Measurements from ENCODE around the gene PCDH7. TPM values are rescaled to one million over a fixed set of nuclear protein-coding genes. Genes with fewer than 3 reads are reported as not detected.
A peak's percentile ranks its signal among the peaks of the same experiment; 100 is the strongest.

PCDH7 gene, protein sequence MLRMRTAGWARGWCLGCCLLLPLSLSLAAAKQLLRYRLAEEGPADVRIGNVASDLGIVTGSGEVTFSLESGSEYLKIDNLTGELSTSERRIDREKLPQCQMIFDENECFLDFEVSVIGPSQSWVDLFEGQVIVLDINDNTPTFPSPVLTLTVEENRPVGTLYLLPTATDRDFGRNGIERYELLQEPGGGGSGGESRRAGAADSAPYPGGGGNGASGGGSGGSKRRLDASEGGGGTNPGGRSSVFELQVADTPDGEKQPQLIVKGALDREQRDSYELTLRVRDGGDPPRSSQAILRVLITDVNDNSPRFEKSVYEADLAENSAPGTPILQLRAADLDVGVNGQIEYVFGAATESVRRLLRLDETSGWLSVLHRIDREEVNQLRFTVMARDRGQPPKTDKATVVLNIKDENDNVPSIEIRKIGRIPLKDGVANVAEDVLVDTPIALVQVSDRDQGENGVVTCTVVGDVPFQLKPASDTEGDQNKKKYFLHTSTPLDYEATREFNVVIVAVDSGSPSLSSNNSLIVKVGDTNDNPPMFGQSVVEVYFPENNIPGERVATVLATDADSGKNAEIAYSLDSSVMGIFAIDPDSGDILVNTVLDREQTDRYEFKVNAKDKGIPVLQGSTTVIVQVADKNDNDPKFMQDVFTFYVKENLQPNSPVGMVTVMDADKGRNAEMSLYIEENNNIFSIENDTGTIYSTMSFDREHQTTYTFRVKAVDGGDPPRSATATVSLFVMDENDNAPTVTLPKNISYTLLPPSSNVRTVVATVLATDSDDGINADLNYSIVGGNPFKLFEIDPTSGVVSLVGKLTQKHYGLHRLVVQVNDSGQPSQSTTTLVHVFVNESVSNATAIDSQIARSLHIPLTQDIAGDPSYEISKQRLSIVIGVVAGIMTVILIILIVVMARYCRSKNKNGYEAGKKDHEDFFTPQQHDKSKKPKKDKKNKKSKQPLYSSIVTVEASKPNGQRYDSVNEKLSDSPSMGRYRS (N-terminal part only)
- total RNA-seq (100 to 1,000 TPM; 156 to 221 (median 196) TPM), polyA plus RNA-seq (1 to 10 TPM in 1 of 3 donors, under 1 TPM in 2; 0.60 to 4.6 (median 0.92) TPM)

DNA sequence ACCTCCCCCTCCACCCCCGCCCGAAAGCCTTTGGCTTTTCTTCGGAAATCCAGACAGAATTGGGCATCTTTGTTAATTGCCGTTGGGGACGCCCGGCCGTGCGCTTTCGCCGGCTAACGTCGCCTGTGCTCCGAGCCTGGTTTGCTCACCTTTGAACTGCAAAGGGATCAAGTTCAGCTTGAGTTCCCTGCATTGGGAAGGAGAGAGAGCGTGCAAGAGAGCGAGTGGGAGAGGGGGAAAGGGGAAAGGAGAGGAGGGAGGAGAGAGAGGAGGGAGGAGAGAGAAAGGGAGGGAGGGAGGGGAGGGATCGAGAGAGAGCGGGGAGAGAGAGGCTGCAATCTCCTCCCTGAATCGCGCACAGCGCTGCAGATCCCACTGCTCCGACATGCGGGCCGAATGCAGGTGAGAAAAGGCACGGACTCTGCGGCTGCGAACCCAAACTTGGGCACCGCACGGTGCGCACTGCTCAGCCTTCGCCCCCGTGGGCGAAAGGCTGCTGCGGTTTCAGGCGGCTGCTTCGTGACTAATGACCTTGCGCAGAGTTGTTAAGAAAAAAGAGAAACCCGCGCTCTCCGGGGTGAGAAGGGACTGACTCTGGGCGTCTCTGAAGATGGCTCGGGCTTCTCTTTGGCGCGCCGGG is at the start of gene PCDH7:
PCDH7 (plus strand) TSS at position 349 of the 640 bp plus-strand sequence. CDS start 1,054 bp downstream, outside the sequence.
- peak; percentile 77 for DNase-seq
- Histone ChIP-seq H3K27ac (peak within 1 kb of the TSS; percentile 78 to 89 (median 84)), H3K4me3 (peak within 1 kb of the TSS; percentile 62 to 92 (median 80)), H3K9me3 (no peaks in the 10 kb centered on the region), H3K36me3 (no peaks in the 10 kb centered on the region), H3K4me1 (peaks cover 0 to 10% (median 5%) of the 10 kb centered on the region in 4 donors), H3K27me3 (peaks cover 0 to 5% (median 0%) of the 10 kb centered on the region in 3 donors)
- TF ChIP-seq EP300 (IDR thresholded peaks at IDR 0.05) (no peak), CTCF (IDR thresholded peaks at IDR 0.05) (no peak), POLR2AphosphoS5 (IDR thresholded peaks at IDR 0.05) (peak; percentile 30 to 69 (median 56)), POLR2A (IDR thresholded peaks at IDR 0.05) (no peak)
- WGBS, 2 donors, result 1 to 2% methylated on average over 44 of the region's 44 CpGs
- intact Hi-C loops (cut with DNase I), result loop anchor here (5.0 to 10.0 kb wide), 3 partner anchors 147 to 375 kb away; no protein-coding TSS in a partner anchor

GRCh38 chr4:30671926-30672448 is 48.2 kb upstream of the PCDH7 start:
- no peaks in the 10 kb centered on the region for H3K27me3 ChIP-seq
- no peaks in the 10 kb centered on the region for H3K36me3 ChIP-seq
- 91 to 98% methylated on average over 3 of the region's 3 CpGs for WGBS, 2 donors
- no peak overlapping the region for H3K4me3 ChIP-seq
- intact Hi-C loops (cut with DNase I), result no loop called here
- TF ChIP-seq POLR2A (IDR thresholded peaks at IDR 0.05), result no peak
- TF ChIP-seq POLR2AphosphoS5 (IDR thresholded peaks at IDR 0.05), result no peak
- no peak for TF ChIP-seq CTCF (IDR thresholded peaks at IDR 0.05)
- TF ChIP-seq EP300 (IDR thresholded peaks at IDR 0.05), result no peak
- H3K9me3 ChIP-seq, result no peaks in the 10 kb centered on the region
- no peaks in the 10 kb centered on the region for H3K4me1 ChIP-seq
- no peak for DNase-seq
- no peak overlapping the region for H3K27ac ChIP-seq

DNA sequence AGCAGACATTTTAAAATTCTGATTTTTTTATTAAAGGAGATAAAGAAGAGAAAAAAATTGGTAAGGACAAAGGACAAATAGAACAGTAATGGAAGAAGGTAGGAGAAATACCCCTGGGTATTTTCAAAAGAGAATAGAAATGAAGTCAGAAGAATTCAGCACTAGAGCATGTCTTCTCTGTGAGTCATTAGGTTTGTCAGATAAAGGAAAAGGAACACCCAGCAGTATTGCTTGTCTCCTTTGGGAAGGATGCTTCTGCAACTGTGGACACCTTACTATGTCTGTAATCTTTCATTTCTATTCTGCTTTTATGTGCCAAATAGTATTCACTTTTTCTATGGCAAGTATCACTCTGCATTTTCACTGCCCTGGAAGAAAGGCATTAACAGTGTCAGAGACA is 24.0 kb upstream of the PCDH7 start:
- Histone ChIP-seq H3K4me3 (no peak overlapping the region), H3K4me1 (no peaks in the 10 kb centered on the region), H3K27me3 (no peaks in the 10 kb centered on the region), H3K27ac (no peak overlapping the region), H3K9me3 (no peaks in the 10 kb centered on the region), H3K36me3 (no peaks in the 10 kb centered on the region)
- TF ChIP-seq POLR2A (IDR thresholded peaks at IDR 0.05) (no peak), EP300 (IDR thresholded peaks at IDR 0.05) (no peak), POLR2AphosphoS5 (IDR thresholded peaks at IDR 0.05) (no peak), CTCF (IDR thresholded peaks at IDR 0.05) (no peak)
- DNase-seq, result no peak
- intact Hi-C loops (cut with DNase I), result no loop called here

GRCh38 chr4:30714408-30715031 is 5.6 kb upstream of the PCDH7 start:
- Histone ChIP-seq H3K27me3 (no peaks in the 10 kb centered on the region), H3K4me1 (peaks cover 0 to 10% (median 5%) of the 10 kb centered on the region in 4 donors), H3K27ac (no peak overlapping the region), H3K9me3 (peaks cover 0 to 4% (median under 1%) of the 10 kb centered on the region in 4 donors), H3K4me3 (no peak overlapping the region), H3K36me3 (no peaks in the 10 kb centered on the region)
- 38 to 49% methylated on average over 6 of the region's 6 CpGs for WGBS, 2 donors
- intact Hi-C loops (cut with DNase I), result loop anchor here (10.0 kb wide), 2 partner anchors 430 to 640 kb away; no protein-coding TSS in a partner anchor
- DNase-seq, result no peak
- TF ChIP-seq EP300 (IDR thresholded peaks at IDR 0.05) (no peak), CTCF (IDR thresholded peaks at IDR 0.05) (peak; percentile 55 to 73 (median 65))

Data from sigmoid colon (tissue), 7 donors.